ENCODE data around the gene TPST2. TPM values are rescaled to one million over a fixed set of nuclear protein-coding genes. Genes with fewer than 3 reads are reported as not detected.

TPST2 gene
- total and polyA plus RNA-seq, 8 donors, result 91.4 to 534 (median 175) TPM

GRCh38 chr22:26579331-26579886 is 10.5 kb downstream of the TPST2 start:
- Histone ChIP-seq H3K9me3 (no peaks in the 10 kb centered on the region), H3K4me3 (no peak overlapping the region), H3K4me1 (no peaks in the 10 kb centered on the region), H3K27me3 (no peaks in the 10 kb centered on the region), H3K36me3 (no peaks in the 10 kb centered on the region), H3K27ac (no peak overlapping the region)
- WGBS, 2 donors, result 75 to 79% methylated on average over 10 of the region's 10 CpGs
- no peak for TF ChIP-seq CTCF (IDR thresholded peaks at IDR 0.05)
- DNase-seq, result no peak
- no peak for FAIRE-seq
- ATAC-seq, result peak in 3 of 4 donors; percentile 32 to 58 (median 49)
- intact Hi-C loops (cut with DNase I), result no loop called here

GRCh38 chr22:26577081-26577480 is 12.9 kb downstream of the TPST2 start:
- 75 to 81% methylated on average over 7 of the region's 7 CpGs for WGBS, 2 donors
- no peaks in the 10 kb centered on the region for H3K36me3 ChIP-seq
- DNase-seq (no peak), ATAC-seq (no peak), FAIRE-seq (no peak)
- H3K27me3 ChIP-seq, result no peaks in the 10 kb centered on the region
- intact Hi-C loops (cut with DNase I), result no loop called here
- no peak overlapping the region for H3K27ac ChIP-seq
- H3K4me1 ChIP-seq, result no peaks in the 10 kb centered on the region
- TF ChIP-seq CTCF (IDR thresholded peaks at IDR 0.05), result no peak
- H3K4me3 ChIP-seq, result no peak overlapping the region
- no peaks in the 10 kb centered on the region for H3K9me3 ChIP-seq

- no peak for ATAC-seq
- intact Hi-C loops (cut with DNase I), result no loop called here
- WGBS, 2 donors, result 72 to 78% methylated on average over 8 of the region's 8 CpGs
- H3K4me1 ChIP-seq, result no peaks in the 10 kb centered on the region
- no peak overlapping the region for H3K4me3 ChIP-seq
- no peak for DNase-seq
- no peak for FAIRE-seq
- no peak overlapping the region for H3K27ac ChIP-seq
- H3K9me3 ChIP-seq, result no peaks in the 10 kb centered on the region
- TF ChIP-seq CTCF (IDR thresholded peaks at IDR 0.05), result no peak
- no peaks in the 10 kb centered on the region for H3K36me3 ChIP-seq
- H3K27me3 ChIP-seq, result no peaks in the 10 kb centered on the region
Measured at GRCh38 chr22:26576026-26576680, 13.8 kb downstream of the TPST2 start.

- H3K4me1 ChIP-seq, result no peaks in the 10 kb centered on the region
Measured at GRCh38 chr22:26574001-26574723, 15.8 kb downstream of the TPST2 start.

More at GRCh38 chr22:26574001-26574723, 15.8 kb downstream of the TPST2 start:
- no peaks in the 10 kb centered on the region for H3K27me3 ChIP-seq
- WGBS, 2 donors, result 81 to 85% methylated on average over 7 of the region's 7 CpGs
- H3K4me3 ChIP-seq, result no peak overlapping the region
- no peak for ATAC-seq
- H3K36me3 ChIP-seq, result no peaks in the 10 kb centered on the region
- no peak for DNase-seq
- no peak for TF ChIP-seq CTCF (IDR thresholded peaks at IDR 0.05)
- intact Hi-C loops (cut with DNase I), result no loop called here
- no peak overlapping the region for H3K27ac ChIP-seq
- H3K9me3 ChIP-seq, result no peaks in the 10 kb centered on the region
- FAIRE-seq, result no peak

Data from pancreas (tissue), 10 donors.